K562 treated with DMSO at 1 percent for 4 hours (cell line): ENCODE measurements around the gene RBM3. TPM values are rescaled to one million over a fixed set of nuclear protein-coding genes. Genes with fewer than 3 reads are reported as not detected.

Source experiments
- total RNA-seq: library from RNA; unstranded; fragments of 300-600 nt; gene quantifications from 2 replicates; pipeline ENCODE4 v1.2.3, GENCODE V29; 2022; ENCODE audit not compliant: insufficient read depth

Gene RBM3
- 84.3 and 113 TPM in 2 replicates for total RNA-seq

DNA sequence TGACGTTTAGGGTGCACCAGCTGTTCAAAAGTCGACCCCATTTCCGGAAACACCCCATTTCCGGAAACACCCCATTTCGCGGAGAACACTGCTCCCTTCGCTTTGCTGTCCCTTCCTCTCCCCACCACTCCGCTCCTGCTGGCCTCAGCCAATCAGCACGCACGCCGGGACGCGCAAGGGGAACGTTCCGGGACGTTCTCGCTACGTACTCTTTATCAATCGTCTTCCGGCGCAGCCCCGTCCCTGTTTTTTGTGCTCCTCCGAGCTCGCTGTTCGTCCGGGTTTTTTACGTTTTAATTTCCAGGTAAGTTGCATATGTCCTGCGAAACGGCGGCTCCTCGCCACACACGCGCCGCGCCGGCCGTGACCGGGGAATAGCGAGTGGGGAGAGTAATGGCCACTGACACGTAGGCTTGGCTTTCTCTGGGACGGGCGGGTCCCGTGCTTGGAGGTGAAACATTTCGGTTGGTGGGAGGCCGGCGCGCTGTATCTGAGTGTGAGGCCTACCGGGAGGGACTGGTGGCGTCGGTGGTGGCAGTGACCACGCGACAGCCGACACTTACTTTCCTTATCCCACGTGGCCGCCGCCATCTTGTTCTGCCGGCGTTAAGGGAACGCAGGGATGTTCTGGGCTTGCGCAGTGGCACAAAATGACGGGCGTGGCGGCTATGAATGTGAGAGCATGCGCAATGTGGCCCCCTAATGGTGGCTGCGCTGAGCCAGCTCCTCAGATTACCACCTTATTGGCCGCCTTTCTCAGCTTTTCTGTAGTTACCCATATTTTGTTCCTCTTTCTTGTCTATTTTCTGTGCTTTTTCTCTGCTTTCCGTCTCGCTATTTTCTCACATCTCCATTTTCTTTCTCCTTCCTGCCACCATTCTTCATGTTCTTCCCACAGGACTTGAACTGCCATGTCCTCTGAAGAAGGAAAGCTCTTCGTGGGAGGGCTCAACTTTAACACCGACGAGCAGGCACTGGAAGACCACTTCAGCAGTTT is at the start of gene RBM3:
Gene RBM3 (plus strand): TSS at position 215 of the 997 bp plus-strand sequence. CDS start 697 bp downstream, at position 912.

DNA sequence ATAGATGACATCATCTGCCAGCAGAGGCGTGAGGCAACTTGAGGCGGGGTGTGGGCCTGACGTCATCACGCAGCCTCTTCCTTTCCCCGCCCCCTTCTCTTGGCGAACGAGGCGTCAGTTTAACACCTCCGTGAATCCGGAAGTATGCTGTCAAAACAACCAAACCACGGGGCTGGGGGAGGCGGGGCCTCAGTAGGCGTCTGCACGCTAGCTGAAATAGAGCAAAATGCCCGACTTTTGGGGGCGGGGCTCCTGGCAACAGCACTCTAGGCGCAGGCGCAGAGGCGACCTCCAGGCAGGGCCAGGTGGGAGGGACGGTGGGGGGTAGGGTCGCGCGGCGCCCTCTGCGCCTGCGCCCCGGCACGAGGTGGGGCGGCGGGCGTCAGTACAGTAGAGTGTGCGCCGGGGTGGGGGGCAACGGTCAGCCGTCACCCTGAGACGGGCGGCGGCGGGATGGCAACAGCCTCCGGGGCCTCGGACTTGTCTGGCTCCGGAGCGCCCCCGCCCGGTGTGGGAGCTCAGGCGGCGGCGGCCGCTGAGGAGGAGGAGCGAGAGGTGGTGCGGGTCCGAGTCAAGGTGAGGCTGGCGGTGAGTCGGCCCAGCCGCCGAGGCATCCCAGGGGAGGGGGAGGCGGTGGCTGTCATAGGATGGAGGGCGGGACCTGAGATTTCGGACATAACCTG is 34.8 kb upstream of the RBM3 start, which contains the start of gene TBC1D25:
Gene TBC1D25 (plus strand): TSS at position 370 of the 683 bp plus-strand sequence. CDS start 84 bp downstream, at position 454.

DNA sequence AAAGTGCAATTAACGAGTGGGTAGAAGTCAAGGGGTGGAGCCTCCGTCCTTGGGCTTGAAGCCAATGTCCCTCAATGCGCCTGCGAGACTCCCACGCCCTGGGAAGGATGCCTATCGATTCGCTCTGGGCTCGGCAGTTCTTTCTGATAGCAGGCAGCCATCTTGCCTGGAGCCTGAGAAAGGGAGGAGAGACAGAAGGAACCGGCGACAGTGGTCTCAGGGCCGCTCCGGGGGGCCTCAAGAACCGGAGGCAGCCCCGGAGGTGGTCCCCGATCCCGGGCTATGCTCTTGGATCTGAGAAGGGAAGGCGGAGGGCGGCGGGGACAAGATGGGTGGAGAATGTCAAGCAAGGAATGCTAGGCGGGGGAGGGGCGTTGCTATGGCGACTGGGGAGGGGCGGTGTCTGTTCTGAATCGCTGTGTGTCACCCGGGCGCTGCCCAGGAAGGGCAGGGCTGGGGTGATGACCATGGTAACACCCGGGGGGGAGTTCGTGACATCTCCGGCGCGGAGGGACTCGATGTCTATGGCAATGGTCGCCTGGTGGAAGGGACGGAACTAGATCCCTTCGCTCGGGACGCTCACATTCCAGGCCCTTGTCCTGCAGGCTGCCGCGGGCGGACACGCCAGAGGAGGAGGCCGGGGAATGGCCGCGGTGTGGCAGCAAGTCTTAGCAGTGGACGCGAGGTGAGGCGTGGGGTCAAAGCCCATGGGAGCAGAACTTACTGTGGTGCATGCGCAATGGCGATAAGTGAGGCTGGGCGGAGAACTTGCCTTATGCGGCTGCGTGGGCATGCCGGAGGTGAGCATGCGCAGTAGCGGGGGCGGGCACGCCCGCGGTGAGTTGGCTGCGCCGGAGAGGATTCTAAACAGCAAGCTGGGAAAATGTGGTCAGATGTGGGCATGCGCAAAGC is 23.3 kb downstream of the RBM3 start, which contains the start of gene WDR13:
Gene WDR13 (plus strand): TSS at position 140 of the 912 bp plus-strand sequence. CDS start 505 bp downstream, at position 645.

Other genes starting within 250 kb of the RBM3 start
- 37.5 and 59.9 TPM in 2 replicates for gene SSX3, start 217.8 kb upstream of the RBM3 start, total RNA-seq
- gene SSX4, start 190.9 kb upstream of the RBM3 start, total RNA-seq, result 8.4 and 12.7 TPM in 2 replicates
- 8.4 and 12.7 TPM in 2 replicates for gene SSX4B, start 162.5 kb upstream of the RBM3 start, total RNA-seq
- gene SLC38A5, start 104.2 kb upstream of the RBM3 start, total RNA-seq, result 61.8 and 67.2 TPM in 2 replicates
- 44.9 and 55.6 TPM in 2 replicates for gene FTSJ1, start 98.3 kb upstream of the RBM3 start, total RNA-seq
- 9.8 and 11.3 TPM in 2 replicates for gene PORCN, start 65.5 kb upstream of the RBM3 start, total RNA-seq
- 194 and 203 TPM in 2 replicates for gene EBP, start 52.7 kb upstream of the RBM3 start, total RNA-seq
- gene TBC1D25, start 34.8 kb upstream of the RBM3 start, total RNA-seq, result 3.7 and 6.1 TPM in 2 replicates
- gene WDR13, start 23.0 kb downstream of the RBM3 start, total RNA-seq, result 73.3 and 106 TPM in 2 replicates
- gene WAS, start 109.3 kb downstream of the RBM3 start, total RNA-seq, result 15.4 and 17.8 TPM in 2 replicates
- 23.5 and 27.2 TPM in 2 replicates for gene SUV39H1, start 122.2 kb downstream of the RBM3 start, total RNA-seq
- gene GLOD5, start 187.3 kb downstream of the RBM3 start, total RNA-seq, result 4.4 TPM in 1 of 2 replicates, not detected in the other
- 165 and 191 TPM in 2 replicates for gene GATA1, start 212.1 kb downstream of the RBM3 start, total RNA-seq
- 61.7 and 64.6 TPM in 2 replicates for gene HDAC6, start 227.6 kb downstream of the RBM3 start, total RNA-seq